Upper lobe of left lung (tissue), 4 donors: ENCODE results near the gene MSI2.

Experiments
- CTCF ChIP-seq, 6 experiments: fragments of 450-650 bp in 4 of 6; fragments of 200-600 bp in 2 of 6; sonication (generic) in 2 of 6; IDR thresholded peaks; one replicate each; pipeline ENCODE4 v1.5.1; 2016 to 2019; ENCODE audit warnings: antibody characterized with exemption in 6 of 6
- EP300 ChIP-seq, 4 donors: sonication (generic); formaldehyde crosslinking; IDR thresholded peaks; one replicate each; pipeline ENCODE4 v1.5.1; 2017; ENCODE audit warnings: antibody characterized with exemption in 4 of 4, control low read depth in 2 of 4
- POLR2A ChIP-seq, 4 donors: fragments of 450-650 bp; IDR thresholded peaks; one replicate each; pipeline ENCODE4 v1.5.1; 2016 to 2017; ENCODE audit warnings: antibody characterized with exemption in 4 of 4, mild to moderate bottlenecking in 2 of 4
- POLR2AphosphoS5 ChIP-seq, 2 donors: sonication (generic); formaldehyde crosslinking; IDR thresholded peaks; one replicate each; pipeline ENCODE4 v1.5.1; 2017; ENCODE audit warnings: antibody characterized with exemption in 2 of 2

- TF ChIP-seq CTCF (IDR thresholded peaks at IDR 0.05) = no peak
- no peak for TF ChIP-seq POLR2AphosphoS5 (IDR thresholded peaks at IDR 0.05)
- TF ChIP-seq POLR2A (IDR thresholded peaks at IDR 0.05) = no peak
- TF ChIP-seq EP300 (IDR thresholded peaks at IDR 0.05) = no peak
Observed at GRCh38 chr17:57676543-57676942, 420.2 kb downstream of the MSI2 start.
